Brain microvascular endothelial cell (primary cell): ENCODE measurements around the gene PVALEF.

ENCODE experiments used
- DNase-seq: peaks from one replicate; pipeline ENCODE4 v3.0.0-alpha.2; 2020
- H3K27ac ChIP-seq: fragments of 250-450 bp; sonication (Bioruptor Pico); 2 replicates; pipeline ENCODE4 v1.5.1; 2020; ENCODE audit warnings: mild to moderate bottlenecking, moderate library complexity
- H3K27me3 ChIP-seq: fragments of 250-450 bp; sonication (Bioruptor Pico); replicated peaks from 2 replicates; pipeline ENCODE4 v1.5.1; 2020; ENCODE audit warnings: mild to moderate bottlenecking
- H3K36me3 ChIP-seq: fragments of 250-450 bp; sonication (Bioruptor Pico); replicated peaks from 2 replicates; pipeline ENCODE4 v1.5.1; 2020; ENCODE audit warnings: mild to moderate bottlenecking
- H3K4me3 ChIP-seq: 2 replicates; pipeline ENCODE4 v1.5.1; 2011; ENCODE audit warnings: low read depth, mild to moderate bottlenecking, control low read depth, low read length, moderate library complexity
- in situ Hi-C: cut with HindIII; loops from 2 replicates; pipeline ENCODE4 v1.10.0; 2017; ENCODE audit warnings: low sequenced_read_pairs, low pct_ligation_motif_present
- TF ChIP-seq, protein P1 (sequence below): IDR thresholded peaks from 2 replicates; pipeline ENCODE4 v1.5.1; 2011; ENCODE audit warnings: low read depth, mild to moderate bottlenecking, moderate library complexity, low read length, control low read depth, inconsistent platforms; ENCODE audit errors: missing control alignments

The PVALEF gene

DNA sequence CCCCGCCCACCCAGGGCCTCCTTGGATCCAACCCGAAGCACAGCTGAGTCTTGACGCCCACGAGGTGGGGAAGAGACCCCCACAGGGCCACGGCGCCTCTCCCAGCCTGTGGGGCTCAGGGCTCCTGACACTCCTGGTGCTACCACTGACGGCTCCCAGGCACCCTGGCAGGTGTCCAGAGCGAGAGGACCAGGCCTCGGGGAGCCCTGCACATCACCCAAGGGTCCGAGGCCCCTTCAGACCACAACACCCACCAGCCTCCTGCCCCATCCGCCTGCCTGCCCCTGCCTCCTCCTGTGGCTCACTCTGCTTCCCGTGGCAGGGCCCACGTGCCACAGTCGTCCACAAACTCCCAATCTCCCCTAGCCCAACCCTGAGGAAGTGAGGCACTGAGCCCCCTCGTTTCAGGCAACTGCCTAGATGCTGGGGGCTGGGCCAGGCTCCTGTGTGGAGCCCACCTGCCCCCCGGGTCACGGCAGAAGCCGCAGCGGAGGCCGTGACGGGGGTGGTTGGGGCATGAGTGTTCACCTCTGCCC is 29.0 kb downstream of the PVALEF start:
- Histone ChIP-seq H3K27ac (no peak overlapping the region), H3K36me3 (no peaks in the 10 kb centered on the region), H3K4me3 (no peak overlapping the region), H3K27me3 (no peaks in the 10 kb centered on the region)
- in situ Hi-C loops: no loop called here
- TF ChIP-seq, protein P1, sequence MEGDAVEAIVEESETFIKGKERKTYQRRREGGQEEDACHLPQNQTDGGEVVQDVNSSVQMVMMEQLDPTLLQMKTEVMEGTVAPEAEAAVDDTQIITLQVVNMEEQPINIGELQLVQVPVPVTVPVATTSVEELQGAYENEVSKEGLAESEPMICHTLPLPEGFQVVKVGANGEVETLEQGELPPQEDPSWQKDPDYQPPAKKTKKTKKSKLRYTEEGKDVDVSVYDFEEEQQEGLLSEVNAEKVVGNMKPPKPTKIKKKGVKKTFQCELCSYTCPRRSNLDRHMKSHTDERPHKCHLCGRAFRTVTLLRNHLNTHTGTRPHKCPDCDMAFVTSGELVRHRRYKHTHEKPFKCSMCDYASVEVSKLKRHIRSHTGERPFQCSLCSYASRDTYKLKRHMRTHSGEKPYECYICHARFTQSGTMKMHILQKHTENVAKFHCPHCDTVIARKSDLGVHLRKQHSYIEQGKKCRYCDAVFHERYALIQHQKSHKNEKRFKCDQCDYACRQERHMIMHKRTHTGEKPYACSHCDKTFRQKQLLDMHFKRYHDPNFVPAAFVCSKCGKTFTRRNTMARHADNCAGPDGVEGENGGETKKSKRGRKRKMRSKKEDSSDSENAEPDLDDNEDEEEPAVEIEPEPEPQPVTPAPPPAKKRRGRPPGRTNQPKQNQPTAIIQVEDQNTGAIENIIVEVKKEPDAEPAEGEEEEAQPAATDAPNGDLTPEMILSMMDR: no peak
- DNase-seq: no peak

DNA sequence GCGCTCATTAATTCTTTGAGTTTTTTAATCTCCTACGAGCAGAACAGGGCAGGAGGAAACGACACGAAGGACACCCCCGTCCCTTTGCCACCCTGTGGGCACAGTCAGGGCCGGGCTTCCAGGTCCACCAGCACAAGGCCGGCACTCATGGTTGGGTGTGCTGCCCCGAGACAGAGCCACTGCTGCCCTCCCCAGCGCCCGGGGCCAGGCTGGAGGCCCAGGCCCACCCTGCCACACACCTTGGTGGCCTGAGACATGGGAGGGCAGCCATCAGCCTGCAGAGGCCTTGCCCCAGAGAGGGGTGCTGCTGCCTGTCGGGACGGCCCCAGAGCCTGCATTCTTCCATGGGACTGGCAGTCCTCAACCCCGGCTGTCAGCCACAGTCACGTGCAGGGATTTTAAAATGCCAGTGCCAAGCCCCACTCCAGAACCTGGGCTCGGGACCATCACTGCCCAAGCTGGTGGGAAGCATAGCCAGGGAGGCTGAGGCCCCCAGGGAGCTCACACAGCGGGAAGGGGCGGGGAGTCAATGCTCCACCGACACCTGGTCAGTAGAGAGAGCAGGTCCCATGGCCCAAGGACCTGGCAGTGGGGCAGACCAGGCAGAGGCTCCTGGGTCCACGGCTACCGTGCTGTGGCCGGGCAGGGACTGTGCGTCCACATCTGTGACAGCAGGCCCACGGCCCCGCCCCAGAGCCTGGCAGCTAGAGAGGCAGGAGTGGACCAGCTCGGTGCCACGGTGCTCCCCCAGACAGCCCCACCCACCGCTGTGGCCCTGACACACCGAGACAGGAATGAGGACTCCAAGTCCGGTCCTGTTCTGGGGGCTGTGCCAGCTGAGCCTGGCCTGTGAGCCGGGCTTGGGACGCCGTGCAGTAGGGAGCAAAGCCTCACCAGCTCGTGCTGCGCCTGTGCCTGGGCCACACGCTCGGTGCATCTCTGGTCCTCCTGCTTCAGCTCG is 29.9 kb downstream of the PVALEF start:
- Histone ChIP-seq H3K27me3 (no peaks in the 10 kb centered on the region), H3K36me3 (no peaks in the 10 kb centered on the region), H3K4me3 (no peak overlapping the region), H3K27ac (no peak overlapping the region)
- DNase-seq: no peak
- TF ChIP-seq, protein P1: no peak
- in situ Hi-C loops: no loop called here

DNA sequence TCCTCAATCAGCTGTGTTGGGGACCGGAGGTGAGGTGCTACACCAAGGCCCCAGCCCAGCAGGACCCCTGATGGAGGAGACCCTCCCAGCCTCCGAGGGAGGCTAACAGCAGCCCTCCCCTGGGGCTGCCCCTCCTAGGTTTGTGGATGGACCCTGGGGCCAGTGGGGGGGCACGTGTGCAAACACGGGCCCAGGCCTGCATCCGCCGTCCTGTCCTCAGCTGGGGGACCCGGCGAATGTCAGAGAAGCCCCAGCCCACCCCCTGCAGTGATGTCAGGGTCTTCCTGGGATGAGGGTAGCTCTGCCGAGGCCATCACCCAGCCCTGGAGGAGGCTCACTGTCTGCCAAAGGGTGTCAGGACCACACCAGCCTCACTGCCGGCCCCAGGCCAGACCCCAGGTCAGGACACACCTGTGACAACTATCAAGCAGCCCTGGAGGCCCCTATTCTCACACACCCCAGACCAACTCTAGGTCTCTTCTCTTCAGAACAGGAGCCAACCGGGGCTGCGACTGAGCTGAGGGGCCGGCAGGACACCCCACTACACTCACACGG is 30.7 kb downstream of the PVALEF start:
- TF ChIP-seq, protein P1: no peak
- no peak overlapping the region for H3K27ac ChIP-seq
- no peaks in the 10 kb centered on the region for H3K36me3 ChIP-seq
- in situ Hi-C loops: no loop called here
- H3K4me3 ChIP-seq: no peak overlapping the region
- no peaks in the 10 kb centered on the region for H3K27me3 ChIP-seq
- DNase-seq: no peak

DNA sequence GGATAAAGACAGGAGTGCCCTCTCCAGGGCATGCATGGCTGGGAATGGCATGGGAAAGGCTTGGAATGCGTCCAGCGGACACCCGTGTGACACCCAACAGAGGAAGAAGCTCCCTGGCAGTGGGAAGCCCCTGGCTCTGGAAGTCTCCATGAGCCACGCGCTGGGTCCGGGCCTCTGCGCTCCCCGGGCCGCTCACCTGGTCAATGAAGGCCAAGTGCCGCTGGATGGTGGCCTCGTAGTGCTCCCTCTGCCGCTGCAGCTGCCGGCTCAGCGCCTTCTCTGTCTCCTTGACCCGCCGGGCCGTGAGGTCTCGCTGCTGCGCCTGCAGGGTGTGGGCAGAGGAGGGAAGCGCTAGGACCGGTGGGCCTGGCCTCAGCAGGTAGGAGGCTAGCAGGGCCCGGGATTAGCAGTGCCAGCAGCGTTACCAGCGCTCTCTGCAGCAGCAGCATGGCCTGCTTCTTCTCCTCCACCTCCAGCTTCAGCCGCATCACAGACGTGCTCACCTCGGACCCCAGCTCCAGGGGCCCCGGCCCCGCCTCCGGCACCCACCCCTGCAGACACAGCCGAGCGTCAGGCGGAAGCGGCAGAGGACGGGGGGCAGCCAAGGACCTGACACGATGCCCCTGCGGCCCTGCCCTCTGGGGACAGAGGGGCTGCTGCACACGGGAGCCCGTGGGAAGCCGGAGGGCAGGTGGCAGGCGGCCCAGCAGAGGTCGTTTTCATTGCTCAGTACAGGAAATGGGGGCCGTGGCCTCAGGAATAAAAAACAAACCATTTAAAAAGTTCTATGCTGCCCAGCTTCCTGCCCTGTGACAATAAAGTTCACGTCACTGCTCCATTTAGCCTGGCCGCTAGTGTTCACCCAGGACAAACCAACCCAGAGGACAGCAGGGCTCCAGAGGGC is 31.4 kb downstream of the PVALEF start:
- Histone ChIP-seq H3K27ac (no peak overlapping the region), H3K36me3 (no peaks in the 10 kb centered on the region), H3K4me3 (no peak overlapping the region), H3K27me3 (no peaks in the 10 kb centered on the region)
- in situ Hi-C loops: no loop called here
- TF ChIP-seq, protein P1: no peak
- DNase-seq: no peak

DNA sequence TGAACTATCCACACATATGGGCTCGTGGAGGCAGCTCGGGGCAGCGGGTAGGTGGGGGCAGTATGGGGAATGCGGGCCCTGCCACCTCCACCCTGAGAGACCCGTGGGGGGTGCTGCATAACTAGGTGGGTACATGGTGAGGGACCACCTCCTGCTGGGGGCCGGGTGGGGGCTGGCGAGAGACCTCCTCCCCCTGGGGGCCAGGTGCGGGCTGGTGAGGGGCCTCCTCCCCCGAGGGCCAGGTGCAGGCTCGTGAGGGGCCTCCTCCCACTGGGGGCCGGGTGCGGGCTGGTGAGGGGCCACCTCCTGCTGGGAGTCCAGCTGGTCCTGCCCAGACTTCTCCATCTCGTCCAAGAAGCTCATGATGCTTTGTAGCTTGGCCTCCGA is 32.1 kb downstream of the PVALEF start:
- Histone ChIP-seq H3K36me3 (no peaks in the 10 kb centered on the region), H3K4me3 (no peak overlapping the region), H3K27ac (no peak overlapping the region), H3K27me3 (no peaks in the 10 kb centered on the region)
- DNase-seq: no peak
- in situ Hi-C loops: no loop called here
- TF ChIP-seq, protein P1: no peak
